ENCODE results near the gene U2AF2.
A peak's percentile ranks its signal among the peaks of the same experiment; 100 is the strongest.

The U2AF2 gene

GRCh38 chr19:55640577-55641425, 14.0 kb upstream of the U2AF2 start, which contains the start of gene ZNF580 (continued):
- TF ChIP-seq ZSCAN18 (tag by site-specific recombination; IDR thresholded peaks at IDR 0.05) (no peak), TSHZ1 (tag by site-specific recombination; IDR thresholded peaks at IDR 0.05; ENCODE audit: borderline replicate concordance) (no peak), AEBP2 (tag by site-specific recombination; IDR thresholded peaks at IDR 0.05; ENCODE audit: borderline replicate concordance) (no peak), ZNF211 (tag by site-specific recombination; IDR thresholded peaks at IDR 0.05; ENCODE audit: low read depth) (no peak), ZNF777 (tag by site-specific recombination; IDR thresholded peaks at IDR 0.05; ENCODE audit: borderline replicate concordance) (no peak), ZNF610 (tag by site-specific recombination; IDR thresholded peaks at IDR 0.05; ENCODE audit: borderline replicate concordance) (no peak), ZNF670 (tag by site-specific recombination; IDR thresholded peaks at IDR 0.05; ENCODE audit: low read depth) (no peak), ZBTB7A (tag by site-specific recombination; IDR thresholded peaks at IDR 0.05; ENCODE audit: low read depth) (no peak), ZNF335 (tag by site-specific recombination; conservative IDR thresholded peaks at IDR 0.05) (peak; percentile 90), FEZF1 (tag by site-specific recombination; IDR thresholded peaks at IDR 0.05) (no peak), KLF10 (tag by site-specific recombination; IDR thresholded peaks at IDR 0.05) (peak; percentile 43; the same call in 1 of the 2 replicates), ZNF785 (tag by site-specific recombination; IDR thresholded peaks at IDR 0.05) (no peak), GFI1B (tag by site-specific recombination; IDR thresholded peaks at IDR 0.05) (no peak), GLI4 (tag by site-specific recombination; IDR thresholded peaks at IDR 0.05) (no peak), ZNF660 (tag by site-specific recombination; IDR thresholded peaks at IDR 0.05) (peak; percentile 47; the same call in 1 of the 2 replicates), ZNF501 (tag by site-specific recombination; IDR thresholded peaks at IDR 0.05) (peak; percentile 49; the same call in 1 of the 2 replicates), ZBTB48 (tag by site-specific recombination; IDR thresholded peaks at IDR 0.05) (no peak), KLF7 (tag by site-specific recombination; IDR thresholded peaks at IDR 0.05; ENCODE audit: borderline replicate concordance) (no peak; the same call in 1 of the 2 replicates), PBX3 (CRISPR knock-in tag; IDR thresholded peaks at IDR 0.05) (peak; percentile 90; the same call in 1 of the 2 replicates), KLF16 (tag by site-specific recombination; IDR thresholded peaks at IDR 0.05) (peak; percentile 76), ZNF510 (tag by site-specific recombination; IDR thresholded peaks at IDR 0.05; ENCODE audit: insufficient replicate concordance) (no peak), BCL11A (tag by site-specific recombination; IDR thresholded peaks at IDR 0.05; ENCODE audit: low read depth) (no peak), ZFP69B (tag by site-specific recombination; IDR thresholded peaks at IDR 0.05) (peak; percentile 96), KLF1 (tag by site-specific recombination; IDR thresholded peaks at IDR 0.05) (peak; percentile 31; the same call in 1 of the 2 replicates), SCRT2 (tag by site-specific recombination; IDR thresholded peaks at IDR 0.05) (no peak), ZNF580 (tag by site-specific recombination; IDR thresholded peaks at IDR 0.05) (peak; percentile 30; the same call in 1 of the 2 replicates), ZEB2 (tag by site-specific recombination; IDR thresholded peaks at IDR 0.05) (peak; percentile 69), ZFP41 (tag by site-specific recombination; IDR thresholded peaks at IDR 0.05; ENCODE audit: borderline replicate concordance) (no peak)

Measured in HEK293 (cell line).